Uterus (tissue), 4 donors: Measurements from ENCODE around the gene TFB1M. TPM values are rescaled to one million over a fixed set of nuclear protein-coding genes. Genes with fewer than 3 reads are reported as not detected.

Experiments
- DNase-seq, 2 donors: peaks; one replicate each; pipeline ENCODE4 v3.0.0-alpha.2; 2019 to 2020
- H3K27ac ChIP-seq, 2 donors: fragments of 200-600 bp; sonication (generic); 1 replicate in 1 of 2; 2 replicates in 1 of 2; pipeline ENCODE4 v1.5.1; 2016 to 2018
- H3K27me3 ChIP-seq, 2 donors: fragments of 200-600 bp; sonication (generic); one replicate each; pipeline ENCODE4 v1.5.1; 2018 to 2019; ENCODE audit warnings: control low read depth in 1 of 2
- H3K36me3 ChIP-seq, 2 donors: fragments of 200-600 bp; sonication (generic); one replicate each; pipeline ENCODE4 v1.5.1; 2019; ENCODE audit warnings: control low read depth in 1 of 2
- H3K4me1 ChIP-seq, 2 donors: fragments of 200-600 bp; sonication (generic); one replicate each; pipeline ENCODE4 v1.5.1; 2018 to 2019; ENCODE audit warnings: control low read depth in 1 of 2
- H3K4me3 ChIP-seq, 2 donors: fragments of 200-600 bp; sonication (generic); 1 replicate in 1 of 2; 2 replicates in 1 of 2; pipeline ENCODE4 v1.5.1; 2018 to 2019; ENCODE audit warnings: mild to moderate bottlenecking in 1 of 2
- H3K9me3 ChIP-seq, 2 donors: fragments of 200-600 bp; sonication (generic); one replicate each; pipeline ENCODE4 v1.5.1; 2019; ENCODE audit warnings: control low read depth in 1 of 2
- POLR2A ChIP-seq, 2 donors: fragments of 450-650 bp; IDR thresholded peaks; one replicate each; pipeline ENCODE4 v1.6.1; 2016; ENCODE audit warnings: antibody characterized with exemption in 2 of 2, mild to moderate bottlenecking in 1 of 2, moderate library complexity in 1 of 2
- intact Hi-C: fragments of 100-400 bp; cut with DNase I; formaldehyde crosslinking; loops from one replicate; pipeline ENCODE4 v1.15.1; 2023; ENCODE audit warnings: low total_unique reads
- total RNA-seq, 4 donors: library from RNA; depleted of rRNA in 3 of 4; stranded (reverse); fragments of >200 nt in 3 of 4; gene quantifications; one replicate each; pipeline versions ENCODE4 v1.1.0 to v1.2.4, GENCODE V29; 2014 to 2023
- TF ChIP-seq, protein P1 (sequence below), 4 experiments: fragments of 200-600 bp in 2 of 4; fragments of 450-650 bp in 2 of 4; sonication (generic) in 2 of 4; IDR thresholded peaks; one replicate each; pipeline ENCODE4 v1.5.1; 2016 to 2019; ENCODE audit warnings: antibody characterized with exemption in 4 of 4, mild to moderate bottlenecking in 2 of 4, moderate library complexity in 1 of 4
- donor health status: DM: yes; HTN: yes; CAD: no.

TFB1M gene
- total RNA-seq, 4 donors from 2014 or later: 0.59 to 46.1 (median 20.9) TPM

DNA sequence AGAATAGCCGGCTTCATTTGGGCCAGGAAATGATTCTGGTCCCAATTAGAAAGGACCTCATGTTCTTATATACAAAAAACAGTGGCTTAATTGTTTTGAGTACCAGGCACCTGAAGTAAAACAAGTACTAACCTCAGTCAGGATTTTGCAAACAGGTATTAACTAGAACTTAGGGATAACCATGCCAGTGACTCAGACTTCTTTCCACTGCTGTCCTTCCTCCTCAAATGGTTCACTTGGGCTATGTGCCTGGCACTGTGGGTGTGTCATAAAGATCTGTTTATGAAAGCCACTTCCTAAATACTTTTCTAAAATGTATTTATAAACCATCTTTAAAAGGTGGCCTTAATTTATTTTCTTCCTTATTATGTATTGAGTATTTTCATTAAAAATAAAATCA is 39.8 kb downstream of the TFB1M start:
- Histone ChIP-seq H3K9me3 (no peaks in the 10 kb centered on the region), H3K36me3 (no peaks in the 10 kb centered on the region), H3K4me3 (no peak overlapping the region), H3K4me1 (peaks cover 11 to 12% of the 10 kb centered on the region in 2 donors), H3K27me3 (no peaks in the 10 kb centered on the region), H3K27ac (peak overlapping the region; percentile 47 to 81)
- TF ChIP-seq, protein P1, sequence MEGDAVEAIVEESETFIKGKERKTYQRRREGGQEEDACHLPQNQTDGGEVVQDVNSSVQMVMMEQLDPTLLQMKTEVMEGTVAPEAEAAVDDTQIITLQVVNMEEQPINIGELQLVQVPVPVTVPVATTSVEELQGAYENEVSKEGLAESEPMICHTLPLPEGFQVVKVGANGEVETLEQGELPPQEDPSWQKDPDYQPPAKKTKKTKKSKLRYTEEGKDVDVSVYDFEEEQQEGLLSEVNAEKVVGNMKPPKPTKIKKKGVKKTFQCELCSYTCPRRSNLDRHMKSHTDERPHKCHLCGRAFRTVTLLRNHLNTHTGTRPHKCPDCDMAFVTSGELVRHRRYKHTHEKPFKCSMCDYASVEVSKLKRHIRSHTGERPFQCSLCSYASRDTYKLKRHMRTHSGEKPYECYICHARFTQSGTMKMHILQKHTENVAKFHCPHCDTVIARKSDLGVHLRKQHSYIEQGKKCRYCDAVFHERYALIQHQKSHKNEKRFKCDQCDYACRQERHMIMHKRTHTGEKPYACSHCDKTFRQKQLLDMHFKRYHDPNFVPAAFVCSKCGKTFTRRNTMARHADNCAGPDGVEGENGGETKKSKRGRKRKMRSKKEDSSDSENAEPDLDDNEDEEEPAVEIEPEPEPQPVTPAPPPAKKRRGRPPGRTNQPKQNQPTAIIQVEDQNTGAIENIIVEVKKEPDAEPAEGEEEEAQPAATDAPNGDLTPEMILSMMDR (IDR thresholded peaks at IDR 0.05): no peak
- no peak for TF ChIP-seq POLR2A (IDR thresholded peaks at IDR 0.05)
- DNase-seq: no peak
- intact Hi-C loops: no loop called here

DNA sequence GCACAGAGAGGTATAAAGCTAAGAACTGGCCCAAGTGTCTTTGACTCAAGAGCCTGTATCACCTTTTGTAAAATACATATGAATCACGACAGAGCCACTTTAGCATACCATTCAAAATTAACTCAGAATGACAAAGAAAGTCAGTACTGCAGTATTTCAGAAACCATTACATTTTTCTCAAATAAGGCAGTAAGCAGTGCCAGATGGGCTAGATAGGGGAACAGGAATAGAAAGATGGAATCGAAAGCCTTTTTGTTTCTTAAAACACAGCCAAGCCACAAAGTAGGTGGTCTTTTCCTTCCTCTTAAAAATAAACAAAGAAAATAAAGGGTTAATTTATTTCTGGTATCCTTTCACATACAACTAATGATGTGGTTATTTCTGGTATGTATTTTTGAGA is 40.2 kb downstream of the TFB1M start:
- H3K4me1 ChIP-seq: peaks cover 11 to 12% of the 10 kb centered on the region in 2 donors
- H3K27ac ChIP-seq: peak overlapping the region; percentile 47 to 81
- TF ChIP-seq, protein P1 (IDR thresholded peaks at IDR 0.05): no peak
- TF ChIP-seq POLR2A (IDR thresholded peaks at IDR 0.05): no peak
- no peaks in the 10 kb centered on the region for H3K27me3 ChIP-seq
- no peaks in the 10 kb centered on the region for H3K9me3 ChIP-seq
- no peak overlapping the region for H3K4me3 ChIP-seq
- intact Hi-C loops: no loop called here
- DNase-seq: no peak
- no peaks in the 10 kb centered on the region for H3K36me3 ChIP-seq

DNA sequence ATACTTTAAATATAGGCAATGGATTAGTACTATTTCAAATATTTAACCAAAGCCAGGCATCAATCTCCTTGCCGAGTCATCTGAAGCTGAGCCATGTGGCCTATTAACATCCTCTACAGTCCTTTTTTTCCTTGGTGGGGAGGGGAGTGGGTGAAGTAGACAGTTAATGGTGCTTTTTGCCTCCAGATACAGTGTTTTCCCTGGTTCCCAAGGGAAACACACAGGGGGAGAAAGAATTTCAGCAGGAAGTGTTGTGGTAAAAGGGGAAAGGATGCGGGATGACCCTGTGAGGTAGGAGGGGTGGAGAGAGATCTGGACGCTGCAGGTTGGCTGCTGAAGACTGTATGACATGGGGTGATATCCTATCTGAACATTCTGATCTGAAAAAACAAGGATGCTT is 40.9 kb downstream of the TFB1M start:
- Histone ChIP-seq H3K4me1 (peaks cover 11 to 12% of the 10 kb centered on the region in 2 donors), H3K27me3 (no peaks in the 10 kb centered on the region), H3K9me3 (no peaks in the 10 kb centered on the region), H3K36me3 (no peaks in the 10 kb centered on the region), H3K4me3 (no peak overlapping the region), H3K27ac (peak overlapping the region; percentile 47 to 81)
- intact Hi-C loops: no loop called here
- TF ChIP-seq, protein P1 (IDR thresholded peaks at IDR 0.05): no peak
- no peak for TF ChIP-seq POLR2A (IDR thresholded peaks at IDR 0.05)
- no peak for DNase-seq

DNA sequence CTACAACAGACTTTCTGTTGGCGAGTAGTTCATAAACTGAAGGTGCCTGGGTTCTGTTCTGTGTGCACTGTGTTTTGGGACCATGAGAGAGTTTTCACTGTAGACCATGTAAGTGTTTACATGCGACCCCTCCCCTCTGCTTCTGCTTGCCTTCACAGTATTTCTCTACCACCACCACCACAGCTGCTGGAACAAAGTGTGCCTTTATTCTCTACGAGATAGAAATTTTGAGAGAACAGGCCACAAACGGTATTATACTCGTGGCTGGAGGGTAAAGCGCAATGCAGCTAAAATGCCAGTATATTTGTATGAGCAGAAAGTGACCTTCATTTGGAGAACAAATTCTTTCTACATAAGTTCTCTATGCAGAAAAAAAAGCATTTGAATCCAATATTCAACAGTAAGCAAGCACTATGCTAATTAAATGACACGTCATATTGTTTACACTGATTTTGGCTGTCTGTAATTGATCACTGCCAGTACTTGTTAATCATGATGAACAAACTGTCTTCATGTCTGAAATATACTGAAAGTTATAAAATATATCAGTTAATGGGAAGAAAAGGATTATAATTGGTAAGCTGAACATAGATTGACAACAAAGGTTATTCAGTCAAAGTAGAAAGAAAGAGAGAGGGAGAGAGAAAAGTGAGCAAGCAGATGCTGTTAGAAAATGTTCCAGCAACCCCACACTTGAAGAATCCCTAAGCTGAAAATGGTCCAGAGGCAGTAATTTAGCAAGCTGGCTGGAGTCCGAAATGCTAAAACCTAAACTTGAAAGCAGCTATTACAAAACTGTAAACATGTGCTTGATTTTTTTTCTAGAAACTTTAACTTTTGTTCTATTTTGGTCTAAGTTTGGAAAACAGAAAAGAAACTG is 41.7 kb downstream of the TFB1M start:
- Histone ChIP-seq H3K27me3 (no peaks in the 10 kb centered on the region), H3K9me3 (no peaks in the 10 kb centered on the region), H3K36me3 (no peaks in the 10 kb centered on the region), H3K27ac (peak overlapping the region; percentile 47 to 81), H3K4me1 (peaks cover 11 to 12% of the 10 kb centered on the region in 2 donors), H3K4me3 (no peak overlapping the region)
- intact Hi-C loops: no loop called here
- TF ChIP-seq, protein P1 (IDR thresholded peaks at IDR 0.05): no peak
- peak; percentile 49 to 56 for DNase-seq

DNA sequence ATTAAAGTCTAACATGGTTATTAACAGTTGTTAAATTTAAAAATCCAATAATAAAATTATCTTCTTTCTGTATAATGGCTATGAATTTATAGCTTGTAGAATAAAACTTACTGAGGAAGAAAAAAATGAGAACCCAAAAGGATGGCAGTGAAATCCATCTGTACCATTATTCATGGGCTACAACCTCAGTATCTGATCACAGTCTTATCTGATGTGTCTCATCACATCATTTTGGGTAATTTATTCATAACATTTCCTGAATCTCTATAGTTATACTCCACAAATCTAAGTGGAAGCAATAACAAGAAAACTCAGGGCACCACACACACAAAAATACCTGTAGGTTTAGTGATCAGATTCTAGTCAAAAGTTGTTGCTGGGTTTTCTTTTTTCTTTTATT is 43.1 kb downstream of the TFB1M start:
- H3K4me3 ChIP-seq: no peak overlapping the region
- TF ChIP-seq POLR2A (IDR thresholded peaks at IDR 0.05): no peak
- TF ChIP-seq, protein P1 (IDR thresholded peaks at IDR 0.05): no peak
- peak overlapping the region in 1 of 2 donors; percentile 81 for H3K27ac ChIP-seq
- H3K27me3 ChIP-seq: no peaks in the 10 kb centered on the region
- intact Hi-C loops: no loop called here
- H3K36me3 ChIP-seq: no peaks in the 10 kb centered on the region
- DNase-seq: no peak
- peaks cover 11 to 12% of the 10 kb centered on the region in 2 donors for H3K4me1 ChIP-seq
- no peaks in the 10 kb centered on the region for H3K9me3 ChIP-seq
